Panc1 (cell line): Measurements from ENCODE around the gene PNRC1. TPM values are rescaled to one million over a fixed set of nuclear protein-coding genes. Genes with fewer than 3 reads are reported as not detected.

ENCODE experiments used
- ATAC-seq: fragments of 200-7000 bp; cut with Tn5 transposase; 2 replicates; pipeline ENCODE4 v1.9.1; 2020; ENCODE audit warnings: mild to moderate bottlenecking, moderate library complexity
- BruUV-seq: library from RNA; stranded (reverse); fragments of 400-500 nt; replicated peaks from 2 replicates; lab custom pipeline; 2021; lab: Mats Ljungman, UMichigan
- CTCF ChIA-PET: fragments of 300-600 bp; sonication (Branson Sonifier 250); formaldehyde crosslinking; loops from one replicate; lab custom pipeline; 2022; ENCODE audit warnings: antibody characterized with exemption; lab: Charles Lee
- POLR2A ChIA-PET: fragments of 300-600 bp; sonication (Branson Sonifier 250); formaldehyde crosslinking; loops from one replicate; lab custom pipeline; 2022; ENCODE audit warnings: antibody characterized with exemption; lab: Charles Lee
- DNase-seq: peaks from one replicate; pipeline ENCODE4 v3.0.0-alpha.2; 2010; ENCODE audit warnings: low read depth, low spot score
- H3K27ac ChIP-seq: 2 replicates; pipeline ENCODE4 v1.5.1; 2011; ENCODE audit warnings: mild to moderate bottlenecking, low read length, inconsistent platforms
- H3K27me3 ChIP-seq: fragments of 200-500 bp; sonication (Bioruptor generic); 2 replicates; pipeline ENCODE4 v1.6.0; 2014; ENCODE audit warnings: low read length, inconsistent platforms; ENCODE audit not compliant: control insufficient read depth, insufficient read depth
- H3K36me3 ChIP-seq: fragments of 200-500 bp; sonication (Bioruptor generic); 2 replicates; pipeline ENCODE4 v1.5.1; 2014; ENCODE audit warnings: inconsistent platforms, mild to moderate bottlenecking, low read length, moderate library complexity; ENCODE audit not compliant: control insufficient read depth, insufficient read depth
- H3K4me1 ChIP-seq: 2 replicates; pipeline ENCODE4 v1.5.1; 2011; ENCODE audit warnings: inconsistent platforms, mild to moderate bottlenecking, low read length, moderate library complexity; ENCODE audit not compliant: control insufficient read depth, insufficient read depth
- H3K4me3 ChIP-seq, 2 experiments: 2 replicates each; pipeline ENCODE4 v1.5.1; 2011 to 2012; ENCODE audit warnings: low read depth in 2 of 2, low read length in 2 of 2, mild to moderate bottlenecking in 2 of 2, inconsistent platforms in 1 of 2, moderate library complexity in 1 of 2
- H3K9me3 ChIP-seq: fragments of 200-500 bp; sonication (Bioruptor generic); 2 replicates; pipeline ENCODE4 v1.5.1; 2014; ENCODE audit warnings: low read depth, mild to moderate bottlenecking, inconsistent platforms, low read length, moderate library complexity; ENCODE audit not compliant: control insufficient read depth, insufficient read depth
- POLR2AphosphoS5 ChIP-seq: IDR thresholded peaks from 2 replicates; pipeline ENCODE4 v1.6.1; 2012; ENCODE audit warnings: mild to moderate bottlenecking, low read depth, low read length, moderate library complexity
- REST ChIP-seq, 2 experiments: IDR thresholded peaks; 2 replicates each; pipeline ENCODE4 v1.6.1; 2011 to 2012; ENCODE audit warnings: low read depth in 2 of 2, control low read depth in 1 of 2, low read length in 1 of 2, mild to moderate bottlenecking in 1 of 2, moderate library complexity in 1 of 2; ENCODE audit not compliant: insufficient read depth in 1 of 2
- SIN3A ChIP-seq: IDR thresholded peaks from 2 replicates; pipeline ENCODE4 v1.6.1; 2012; ENCODE audit warnings: low read depth, mild to moderate bottlenecking, low read length, moderate library complexity, borderline replicate concordance; ENCODE audit not compliant: insufficient read depth
- TCF7L2 ChIP-seq: IDR thresholded peaks from 2 replicates; pipeline ENCODE4 v1.6.1; 2011; ENCODE audit warnings: mild to moderate bottlenecking, low read depth, low read length, inconsistent platforms
- in situ Hi-C: cut with HindIII; loops from 2 replicates; pipeline ENCODE4 v1.10.0; 2016; ENCODE audit warnings: low sequenced_read_pairs, low pct_unique_long_range_greater_than_20kb
- intact Hi-C: fragments of 100-400 bp; cut with micrococcal nuclease; formaldehyde crosslinking; loops from one replicate; pipeline ENCODE4 v1.10.0; 2022; ENCODE audit not compliant: unreplicated experiment
- total RNA-seq: library from RNA; stranded (reverse); gene quantifications from one replicate; pipeline ENCODE4 v1.2.1, GENCODE V29; 2021; ENCODE audit not compliant: unreplicated experiment
- TF ChIP-seq, protein P1 (sequence below): fragments of 450-650 bp; IDR thresholded peaks from 2 replicates; pipeline ENCODE4 v1.5.1; 2017; ENCODE audit warnings: mild to moderate bottlenecking

The PNRC1 gene
- total RNA-seq, 1 experiment from 2014 or later, result 63.5 TPM

DNA sequence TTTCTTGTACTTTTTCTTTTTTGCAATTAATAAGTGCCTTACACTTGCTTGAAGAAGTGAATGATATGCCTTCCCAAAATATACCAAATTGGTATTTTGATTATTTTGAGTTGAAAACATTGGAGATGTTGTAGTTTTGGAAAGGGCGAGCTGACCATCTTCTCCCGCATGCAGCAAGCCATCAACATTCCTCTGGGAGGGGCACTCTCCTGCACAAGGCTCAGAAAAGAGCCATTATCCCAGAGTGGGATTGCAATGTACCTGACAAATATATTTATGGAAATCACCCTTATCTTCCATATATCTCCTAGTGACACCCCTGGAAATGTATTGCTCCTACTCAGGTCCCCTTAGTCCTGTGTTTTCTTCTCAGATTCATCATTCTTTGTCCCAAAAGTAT, 22.8 kb upstream of the PNRC1 start:
- H3K27ac ChIP-seq, result no peak overlapping the region
- TF ChIP-seq REST (IDR thresholded peaks at IDR 0.05; ENCODE audit: insufficient read depth in 1 of 2, low read depth in 2 of 2, low read length in 1 of 2) (no peak), TCF7L2 (no peak), POLR2AphosphoS5 (no peak)
- TF ChIP-seq, protein P1, sequence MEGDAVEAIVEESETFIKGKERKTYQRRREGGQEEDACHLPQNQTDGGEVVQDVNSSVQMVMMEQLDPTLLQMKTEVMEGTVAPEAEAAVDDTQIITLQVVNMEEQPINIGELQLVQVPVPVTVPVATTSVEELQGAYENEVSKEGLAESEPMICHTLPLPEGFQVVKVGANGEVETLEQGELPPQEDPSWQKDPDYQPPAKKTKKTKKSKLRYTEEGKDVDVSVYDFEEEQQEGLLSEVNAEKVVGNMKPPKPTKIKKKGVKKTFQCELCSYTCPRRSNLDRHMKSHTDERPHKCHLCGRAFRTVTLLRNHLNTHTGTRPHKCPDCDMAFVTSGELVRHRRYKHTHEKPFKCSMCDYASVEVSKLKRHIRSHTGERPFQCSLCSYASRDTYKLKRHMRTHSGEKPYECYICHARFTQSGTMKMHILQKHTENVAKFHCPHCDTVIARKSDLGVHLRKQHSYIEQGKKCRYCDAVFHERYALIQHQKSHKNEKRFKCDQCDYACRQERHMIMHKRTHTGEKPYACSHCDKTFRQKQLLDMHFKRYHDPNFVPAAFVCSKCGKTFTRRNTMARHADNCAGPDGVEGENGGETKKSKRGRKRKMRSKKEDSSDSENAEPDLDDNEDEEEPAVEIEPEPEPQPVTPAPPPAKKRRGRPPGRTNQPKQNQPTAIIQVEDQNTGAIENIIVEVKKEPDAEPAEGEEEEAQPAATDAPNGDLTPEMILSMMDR, result no peak
- intact Hi-C loops (no loop called here), in situ Hi-C loops (no loop called here)
- ChIA-PET CTCF (no interaction called here), POLR2A (no interaction called here)
- no peaks in the 10 kb centered on the region for H3K36me3 ChIP-seq
- DNase-seq (no peak), ATAC-seq (no peak)
- H3K4me3 ChIP-seq, result no peak overlapping the region
- no peaks in the 10 kb centered on the region for H3K9me3 ChIP-seq
- H3K4me1 ChIP-seq, result no peaks in the 10 kb centered on the region
- H3K27me3 ChIP-seq, result no peaks in the 10 kb centered on the region
- BruUV-seq, result no TSS peak

- TF ChIP-seq, protein P1, result no peak
- TF ChIP-seq POLR2AphosphoS5, result no peak
- no peak for TF ChIP-seq REST (IDR thresholded peaks at IDR 0.05; ENCODE audit: insufficient read depth in 1 of 2, low read depth in 2 of 2, low read length in 1 of 2)
- no peak for TF ChIP-seq SIN3A
- TF ChIP-seq TCF7L2, result no peak
- Histone ChIP-seq H3K36me3 (no peaks in the 10 kb centered on the region), H3K4me3 (no peak overlapping the region), H3K4me1 (no peaks in the 10 kb centered on the region), H3K9me3 (no peaks in the 10 kb centered on the region), H3K27ac (no peak overlapping the region), H3K27me3 (no peaks in the 10 kb centered on the region)
- DNase-seq (no peak), ATAC-seq (no peak)
- CTCF ChIA-PET, result no interaction called here
- POLR2A ChIA-PET, result no interaction called here
- in situ Hi-C loops, result no loop called here
- intact Hi-C loops, result no loop called here
- no TSS peak for BruUV-seq
Measured at GRCh38 chr6:89058627-89059026, 21.9 kb upstream of the PNRC1 start.
